T-helper 2 cell treated with Interferon-gamma antibody and Interleukin-4, amounts not matched to agents 100 ng/mL and 5 ng/mL, for 36 hours (primary cell): Measurements from ENCODE around the gene DUS3L. TPM values are rescaled to one million over a fixed set of nuclear protein-coding genes. Genes with fewer than 3 reads are reported as not detected.
"Not testable (repeated sequence)": the region's sequence is repeated elsewhere in the genome, so short reads cannot be mapped to it uniquely, and the experiment has no call there.

Experiments
- intact Hi-C: fragments of 100-400 bp; cut with micrococcal nuclease; formaldehyde crosslinking; loops from one replicate; pipeline ENCODE4 v1.15.1; 2023
- total RNA-seq: library from RNA; stranded (reverse); gene quantifications from 2 replicates; pipeline ENCODE4 v1.2.3, GENCODE V29; 2022

DUS3L gene
- total RNA-seq, 1 donor from 2014 or later: 56.1 TPM

GRCh38 chr19:5800361-5801270 lies 9.7 kb upstream of the DUS3L start:
- intact Hi-C loops: no loop called here

GRCh38 chr19:5799247-5800241 lies 8.6 kb upstream of the DUS3L start:
- intact Hi-C loops: no loop called here

GRCh38 chr19:5798244-5798643 lies 7.3 kb upstream of the DUS3L start:
- intact Hi-C loops: no loop called here

GRCh38 chr19:5795382-5795919 lies 4.5 kb upstream of the DUS3L start:
- intact Hi-C loops: no loop called here

- intact Hi-C loops: no loop called here
Observed at GRCh38 chr19:5793188-5793587, 2.2 kb upstream of the DUS3L start.

GRCh38 chr19:5792224-5792623 lies 1.3 kb upstream of the DUS3L start:
- intact Hi-C loops: no loop called here

GRCh38 chr19:5789886-5790558 lies 941 bp downstream of the DUS3L start:
- intact Hi-C loops: loop anchor here (1.0 to 2.0 kb wide), 6 partner anchors 38 to 189 kb away; partner anchors contain the start of genes CATSPERD, LONP1, MICOS13 and RANBP3

- intact Hi-C loops: no loop called here
Observed at GRCh38 chr19:5789351-5789761, 1.6 kb downstream of the DUS3L start.

GRCh38 chr19:5788422-5788821 lies 2.5 kb downstream of the DUS3L start:
- intact Hi-C loops: no loop called here

- intact Hi-C loops: no loop called here
Observed at GRCh38 chr19:5787409-5788182, 3.4 kb downstream of the DUS3L start.

- intact Hi-C loops: no loop called here
Observed at GRCh38 chr19:5786593-5787408, 4.2 kb downstream of the DUS3L start.

- intact Hi-C loops: no loop called here
Observed at GRCh38 chr19:5785423-5785822, 5.5 kb downstream of the DUS3L start.

- intact Hi-C loops: no loop called here
Observed at GRCh38 chr19:5784581-5785147, 6.3 kb downstream of the DUS3L start, which contains the start of gene PRR22. PRR22 (minus strand) TSS chr19:5784746; CDS start chr19:5784660, 86 bp downstream.

- intact Hi-C loops: no loop called here
Observed at GRCh38 chr19:5782945-5783919, 7.7 kb downstream of the DUS3L start.

GRCh38 chr19:5782322-5782721 lies 8.6 kb downstream of the DUS3L start:
- intact Hi-C loops: no loop called here

- intact Hi-C loops: not testable (repeated sequence)
Observed at GRCh38 chr19:5780916-5781315, 10.0 kb downstream of the DUS3L start.

- intact Hi-C loops: no loop called here
Observed at GRCh38 chr19:5778402-5778801, 12.6 kb downstream of the DUS3L start.
